IMR-90 (cell line): ENCODE measurements around the gene NXPE3. TPM values are rescaled to one million over a fixed set of nuclear protein-coding genes. Genes with fewer than 3 reads are reported as not detected.

Source experiments
- ATAC-seq: fragments of 200-7000 bp; cut with Tn5 transposase; 2 replicates; pipeline ENCODE4 v1.9.1; 2020; ENCODE audit warnings: low read depth, mild to moderate bottlenecking, moderate library complexity
- BruUV-seq: library from RNA; stranded (reverse); fragments of 400-500 nt; replicated peaks from 2 replicates; lab custom pipeline; 2021; lab: Mats Ljungman, UMichigan
- CTCF ChIA-PET: fragments of 300-600 bp; formaldehyde crosslinking; extraction: SDS; loops from one replicate; lab custom pipeline; 2021; ENCODE audit warnings: antibody characterized with exemption; lab: Yijun Ruan, JAX
- POLR2A ChIA-PET: fragments of 300-600 bp; sonication (Branson Sonifier 250); formaldehyde crosslinking; loops from one replicate; lab custom pipeline; 2022; ENCODE audit warnings: antibody characterized with exemption; ENCODE audit not compliant: unreplicated experiment; lab: Charles Lee
- DNase-seq: peaks from one replicate; pipeline ENCODE4 v3.0.0; 2013
- H2AFZ ChIP-seq: replicated peaks from 2 replicates; pipeline ENCODE3; 2013; ENCODE audit warnings: low read length, mild to moderate bottlenecking; ENCODE audit not compliant: poor library complexity
- H2AK5ac ChIP-seq: 2 replicates; pipeline ENCODE4 v1.6.1; 2013; ENCODE audit warnings: low read depth, low read length, inconsistent platforms
- H2AK9ac ChIP-seq: replicated peaks from 2 replicates; pipeline ENCODE3; 2013; ENCODE audit warnings: mild to moderate bottlenecking, low read depth, low read length, moderate library complexity; ENCODE audit not compliant: poor library complexity
- H2BK120ac ChIP-seq: 2 replicates; pipeline ENCODE4 v1.6.1; 2013; ENCODE audit warnings: low read depth, low read length, inconsistent platforms
- H2BK15ac ChIP-seq: 3 replicates; pipeline ENCODE4 v1.6.1; 2013; ENCODE audit warnings: low read depth, low read length, inconsistent platforms
- H2BK20ac ChIP-seq: 2 replicates; pipeline ENCODE4 v1.6.1; 2013; ENCODE audit warnings: low read depth, mild to moderate bottlenecking, inconsistent platforms, low read length, moderate library complexity
- H2BK5ac ChIP-seq: 2 replicates; pipeline ENCODE4 v1.6.1; 2013; ENCODE audit warnings: mild to moderate bottlenecking, low read depth, low read length, inconsistent platforms; ENCODE audit not compliant: poor library complexity, severe bottlenecking
- H3K14ac ChIP-seq: replicated peaks from 2 replicates; pipeline ENCODE4 v1.6.1; 2013; ENCODE audit warnings: low read depth, low read length, inconsistent platforms
- H3K18ac ChIP-seq: 2 replicates; pipeline ENCODE4 v1.6.1; 2013; ENCODE audit warnings: low read depth, low read length, control low read depth
- H3K23ac ChIP-seq: 2 replicates; pipeline ENCODE4 v1.6.1; 2013; ENCODE audit warnings: low read depth, low read length, inconsistent platforms
- H3K27ac ChIP-seq: 2 replicates; pipeline ENCODE4 v1.5.1; 2013; ENCODE audit warnings: mild to moderate bottlenecking, control low read depth, low read length; ENCODE audit not compliant: insufficient read depth
- H3K27me3 ChIP-seq: 2 replicates; pipeline ENCODE4 v1.6.1; 2013; ENCODE audit warnings: low read length; ENCODE audit not compliant: control insufficient read depth, insufficient read depth
- H3K36me3 ChIP-seq: 2 replicates; pipeline ENCODE4 v1.6.1; 2013; ENCODE audit warnings: low read length, mixed read lengths; ENCODE audit not compliant: control insufficient read depth, insufficient read depth
- H3K4ac ChIP-seq: 2 replicates; pipeline ENCODE4 v1.6.1; 2013; ENCODE audit warnings: low read depth, low read length, inconsistent platforms
- H3K4me1 ChIP-seq: 2 replicates; pipeline ENCODE4 v1.6.1; 2013; ENCODE audit warnings: low read length, mixed read lengths; ENCODE audit not compliant: control insufficient read depth, insufficient read depth
- H3K4me2 ChIP-seq: 2 replicates; pipeline ENCODE4 v1.6.1; 2013; ENCODE audit warnings: low read depth, mild to moderate bottlenecking, control low read depth, low read length, moderate library complexity
- H3K4me3 ChIP-seq: 2 replicates; pipeline ENCODE4 v1.5.1; 2013; ENCODE audit warnings: low read depth, mild to moderate bottlenecking, control low read depth, low read length, moderate library complexity; ENCODE audit not compliant: insufficient read depth
- H3K56ac ChIP-seq: 2 replicates; pipeline ENCODE4 v1.6.1; 2013; ENCODE audit warnings: low read length, inconsistent platforms; ENCODE audit not compliant: insufficient read depth; ENCODE audit errors: extremely low read depth
- H3K79me1 ChIP-seq, 2 experiments: 2 replicates each; pipeline ENCODE4 v1.6.1; 2013; ENCODE audit warnings: low read length in 2 of 2, inconsistent platforms in 1 of 2, low read depth in 1 of 2
- H3K9ac ChIP-seq: 2 replicates; pipeline ENCODE4 v1.6.1; 2013; ENCODE audit warnings: low read depth, low read length, control low read depth
- H3K9me1 ChIP-seq: 2 replicates; pipeline ENCODE4 v1.6.1; 2013; ENCODE audit warnings: low read length, inconsistent platforms; ENCODE audit not compliant: insufficient read depth
- H3K9me3 ChIP-seq: 2 replicates; pipeline ENCODE4 v1.6.1; 2013; ENCODE audit warnings: low read length; ENCODE audit not compliant: control insufficient read depth, insufficient read depth
- H4K20me1 ChIP-seq: 2 replicates; pipeline ENCODE4 v1.6.1; 2013; ENCODE audit warnings: low read length, inconsistent platforms; ENCODE audit not compliant: insufficient read depth
- H4K5ac ChIP-seq: 2 replicates; pipeline ENCODE4 v1.6.1; 2013; ENCODE audit warnings: mild to moderate bottlenecking, low read depth, low read length, control low read depth
- H4K8ac ChIP-seq, 2 experiments: 2 replicates each; pipeline ENCODE4 v1.6.1; 2013; ENCODE audit warnings: low read depth in 2 of 2, low read length in 2 of 2, control low read depth in 1 of 2, inconsistent platforms in 1 of 2
- H4K91ac ChIP-seq: 2 replicates; pipeline ENCODE4 v1.6.1; 2013; ENCODE audit warnings: low read depth, low read length, inconsistent platforms; ENCODE audit not compliant: insufficient read depth
- BHLHE40 ChIP-seq: fragments of 150-350 bp; IDR thresholded peaks from 2 replicates; pipeline ENCODE4 v1.6.1; 2016; ENCODE audit warnings: mild to moderate bottlenecking, low read depth, low read length
- CEBPB ChIP-seq: IDR thresholded peaks from 2 replicates; pipeline ENCODE4 v1.6.1; 2012; ENCODE audit warnings: low read depth, low read length, improper control_type of control experiment
- CHD1 ChIP-seq: IDR thresholded peaks from 2 replicates; pipeline ENCODE4 v1.6.1; 2012; ENCODE audit warnings: low read depth, low read length, improper control_type of control experiment
- FOS ChIP-seq: fragments of 150-350 bp; IDR thresholded peaks from 2 replicates; pipeline ENCODE4 v1.6.1; 2016; ENCODE audit warnings: low read depth, low read length
- MAFK ChIP-seq: IDR thresholded peaks from 2 replicates; pipeline ENCODE4 v1.6.1; 2012; ENCODE audit warnings: low read depth, low read length, improper control_type of control experiment
- MAZ ChIP-seq: IDR thresholded peaks from 2 replicates; pipeline ENCODE4 v1.6.1; 2012; ENCODE audit warnings: low read depth, mild to moderate bottlenecking, low read length, improper control_type of control experiment, moderate library complexity, borderline replicate concordance
- MXI1 ChIP-seq: IDR thresholded peaks from 2 replicates; pipeline ENCODE4 v1.6.1; 2012; ENCODE audit warnings: low read depth, mild to moderate bottlenecking, low read length, moderate library complexity, borderline replicate concordance
- NFE2L2 ChIP-seq: fragments of 150-350 bp; IDR thresholded peaks from 2 replicates; pipeline ENCODE4 v1.6.1; 2016; ENCODE audit warnings: low read depth, mild to moderate bottlenecking, low read length
- POLR2A ChIP-seq: IDR thresholded peaks from 2 replicates; pipeline ENCODE4 v1.6.1; 2012; ENCODE audit warnings: mild to moderate bottlenecking, low read depth, low read length
- RAD21 ChIP-seq: IDR thresholded peaks from 2 replicates; pipeline ENCODE4 v1.6.1; 2012; ENCODE audit warnings: low read length, improper control_type of control experiment
- RCOR1 ChIP-seq: IDR thresholded peaks from 2 replicates; pipeline ENCODE4 v1.6.1; 2012; ENCODE audit warnings: mild to moderate bottlenecking, low read length, improper control_type of control experiment; ENCODE audit not compliant: insufficient replicate concordance
- WGBS, 2 experiments: methylation state at CpG; one replicate each; pipeline versions ENCODE4 v1.1.5 to v1.1.7; 2013; ENCODE audit warnings: missing lambda C conversion rate in 2 of 2; ENCODE audit not compliant: insufficient read length in 1 of 2; ENCODE audit errors: extremely low coverage in 2 of 2; 5-methylcytosine and 5-hydroxymethylcytosine counted together
- dilution Hi-C: fragments of 300-500 bp; cut with HindIII; formaldehyde crosslinking; loops from one replicate; pipeline ENCODE4 v1.14.3; 2018; ENCODE audit warnings: low sequenced_read_pairs; ENCODE audit not compliant: unreplicated experiment
- in situ Hi-C: fragments of 300-500 bp; cut with MboI; formaldehyde crosslinking; loops from 3 replicates; pipeline ENCODE4 v1.14.3; 2019; ENCODE audit warnings: low sequenced_read_pairs, inconsistent platforms, mixed read lengths
- intact Hi-C: fragments of 100-400 bp; cut with micrococcal nuclease; formaldehyde crosslinking; loops from 2 replicates; pipeline ENCODE4 v1.10.0; 2022
- polyA plus RNA-seq, 3 experiments: library from polyadenylated mRNA; depleted of rRNA; stranded (reverse); fragments of >200 nt; gene quantifications; 2 replicates each; pipeline ENCODE4 v1.2.3, GENCODE V29; 2012; ENCODE audit warnings: low replicate concordance in 1 of 3
- total RNA-seq: library from RNA; depleted of rRNA; stranded (reverse); fragments of >200 nt; gene quantifications from 2 replicates; pipeline ENCODE4 v1.2.3, GENCODE V29; 2012
- TF ChIP-seq, protein P1 (sequence below): conservative IDR thresholded peaks from 2 replicates; pipeline ENCODE4 v1.5.1; 2012; ENCODE audit warnings: mild to moderate bottlenecking, low read depth, low read length, improper control_type of control experiment
- TF ChIP-seq, protein P2 (sequence below): fragments of 150-350 bp; IDR thresholded peaks from 2 replicates; pipeline ENCODE4 v1.6.1; 2017; ENCODE audit warnings: mild to moderate bottlenecking, antibody characterized with exemption, low read length, low read depth
- TF ChIP-seq, protein P3 (sequence below): fragments of 150-350 bp; IDR thresholded peaks from 2 replicates; pipeline ENCODE4 v1.6.1; 2016; ENCODE audit warnings: low read depth, mild to moderate bottlenecking, low read length, moderate library complexity, borderline replicate concordance

NXPE3 gene
- total and polyA plus RNA-seq, 2 of the 4 experiments (the other 2 are of a cell fraction): 20.0 to 23.8 TPM

DNA sequence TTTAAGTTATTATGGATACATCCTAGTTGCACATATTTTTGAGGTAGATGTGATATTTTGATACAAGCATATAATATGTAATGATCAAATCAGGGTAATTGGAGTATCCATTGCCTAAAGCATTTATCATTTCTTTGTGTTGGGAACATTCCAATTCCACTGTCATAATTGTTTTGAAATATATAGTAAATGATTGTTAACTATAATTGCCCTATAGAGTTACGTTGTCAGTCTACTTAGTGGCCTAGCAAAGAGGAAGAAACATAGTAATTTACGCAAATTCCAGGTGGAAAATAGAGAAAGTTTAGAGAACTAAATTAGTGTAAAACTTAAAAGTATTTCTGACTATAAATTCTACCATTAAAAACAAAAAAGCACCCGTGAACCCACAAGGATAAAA, 24.9 kb downstream of the NXPE3 start:
- no peak overlapping the region for H2BK120ac ChIP-seq
- H2BK20ac ChIP-seq: no peak overlapping the region
- H3K36me3 ChIP-seq: peaks cover 18% of the 10 kb centered on the region
- H3K9me1 ChIP-seq: no peaks in the 10 kb centered on the region
- H3K18ac ChIP-seq: no peak overlapping the region
- no peak overlapping the region for H3K27ac ChIP-seq
- H4K5ac ChIP-seq: no peak overlapping the region
- no CpG with 5 or more reads among the region's 3 CpGs for WGBS, 2 experiments
- H3K4ac ChIP-seq: no peak overlapping the region
- no peak overlapping the region for H2AK5ac ChIP-seq
- no peak overlapping the region for H4K8ac ChIP-seq
- BruUV-seq: no TSS peak
- no peaks in the 10 kb centered on the region for H3K4me1 ChIP-seq
- H3K14ac ChIP-seq: no peak overlapping the region
- no peak for ATAC-seq
- no peak overlapping the region for H2BK15ac ChIP-seq
- no peak overlapping the region for H4K91ac ChIP-seq
- H3K4me3 ChIP-seq: no peak overlapping the region
- DNase-seq: no peak
- H2BK5ac ChIP-seq: no peak overlapping the region
- H3K27me3 ChIP-seq: no peaks in the 10 kb centered on the region
- intact Hi-C loops (loop anchor here (2.0 kb wide), 1 partner anchor 733 kb away; no protein-coding TSS in a partner anchor), dilution Hi-C loops (loop anchor here (10.0 kb wide), 1 partner anchor 731 kb away; no protein-coding TSS in a partner anchor), in situ Hi-C loops (loop anchor here (10.0 kb wide), 1 partner anchor 731 kb away; no protein-coding TSS in a partner anchor)
- 0 out of 2 replicates have a peak, but pooled peaks cover 3% of the 10 kb centered on the region for H4K20me1 ChIP-seq
- H2AK9ac ChIP-seq: no peak overlapping the region
- TF ChIP-seq, protein P1, sequence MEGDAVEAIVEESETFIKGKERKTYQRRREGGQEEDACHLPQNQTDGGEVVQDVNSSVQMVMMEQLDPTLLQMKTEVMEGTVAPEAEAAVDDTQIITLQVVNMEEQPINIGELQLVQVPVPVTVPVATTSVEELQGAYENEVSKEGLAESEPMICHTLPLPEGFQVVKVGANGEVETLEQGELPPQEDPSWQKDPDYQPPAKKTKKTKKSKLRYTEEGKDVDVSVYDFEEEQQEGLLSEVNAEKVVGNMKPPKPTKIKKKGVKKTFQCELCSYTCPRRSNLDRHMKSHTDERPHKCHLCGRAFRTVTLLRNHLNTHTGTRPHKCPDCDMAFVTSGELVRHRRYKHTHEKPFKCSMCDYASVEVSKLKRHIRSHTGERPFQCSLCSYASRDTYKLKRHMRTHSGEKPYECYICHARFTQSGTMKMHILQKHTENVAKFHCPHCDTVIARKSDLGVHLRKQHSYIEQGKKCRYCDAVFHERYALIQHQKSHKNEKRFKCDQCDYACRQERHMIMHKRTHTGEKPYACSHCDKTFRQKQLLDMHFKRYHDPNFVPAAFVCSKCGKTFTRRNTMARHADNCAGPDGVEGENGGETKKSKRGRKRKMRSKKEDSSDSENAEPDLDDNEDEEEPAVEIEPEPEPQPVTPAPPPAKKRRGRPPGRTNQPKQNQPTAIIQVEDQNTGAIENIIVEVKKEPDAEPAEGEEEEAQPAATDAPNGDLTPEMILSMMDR: no peak
- TF ChIP-seq POLR2A (no peak), CHD1 (no peak), MAZ (no peak), MAFK (no peak), CEBPB (no peak), NFE2L2 (no peak), FOS (no peak), MXI1 (no peak), RCOR1 (no peak), BHLHE40 (no peak), RAD21 (no peak)
- TF ChIP-seq, protein P2, sequence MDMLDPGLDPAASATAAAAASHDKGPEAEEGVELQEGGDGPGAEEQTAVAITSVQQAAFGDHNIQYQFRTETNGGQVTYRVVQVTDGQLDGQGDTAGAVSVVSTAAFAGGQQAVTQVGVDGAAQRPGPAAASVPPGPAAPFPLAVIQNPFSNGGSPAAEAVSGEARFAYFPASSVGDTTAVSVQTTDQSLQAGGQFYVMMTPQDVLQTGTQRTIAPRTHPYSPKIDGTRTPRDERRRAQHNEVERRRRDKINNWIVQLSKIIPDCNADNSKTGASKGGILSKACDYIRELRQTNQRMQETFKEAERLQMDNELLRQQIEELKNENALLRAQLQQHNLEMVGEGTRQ: no peak
- TF ChIP-seq, protein P3, sequence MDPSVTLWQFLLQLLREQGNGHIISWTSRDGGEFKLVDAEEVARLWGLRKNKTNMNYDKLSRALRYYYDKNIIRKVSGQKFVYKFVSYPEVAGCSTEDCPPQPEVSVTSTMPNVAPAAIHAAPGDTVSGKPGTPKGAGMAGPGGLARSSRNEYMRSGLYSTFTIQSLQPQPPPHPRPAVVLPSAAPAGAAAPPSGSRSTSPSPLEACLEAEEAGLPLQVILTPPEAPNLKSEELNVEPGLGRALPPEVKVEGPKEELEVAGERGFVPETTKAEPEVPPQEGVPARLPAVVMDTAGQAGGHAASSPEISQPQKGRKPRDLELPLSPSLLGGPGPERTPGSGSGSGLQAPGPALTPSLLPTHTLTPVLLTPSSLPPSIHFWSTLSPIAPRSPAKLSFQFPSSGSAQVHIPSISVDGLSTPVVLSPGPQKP: no peak
- H3K9me3 ChIP-seq: no peaks in the 10 kb centered on the region
- H3K23ac ChIP-seq: no peak overlapping the region
- H2AFZ ChIP-seq: no peak overlapping the region
- H3K56ac ChIP-seq: no peak overlapping the region
- peaks cover 9 to 16% of the 10 kb centered on the region in 2 experiments for H3K79me1 ChIP-seq
- POLR2A ChIA-PET: no interaction called here
- H3K4me2 ChIP-seq: no peak overlapping the region
- CTCF ChIA-PET: interaction anchor here (8.5 kb wide), 1 partner anchor 422 kb away, joined by 81 read pairs; no protein-coding TSS in a partner anchor
- no peak overlapping the region for H3K9ac ChIP-seq
